Panc1 (cell line): ENCODE results near the gene SEC14L5. TPM values are rescaled to one million over a fixed set of nuclear protein-coding genes. Genes with fewer than 3 reads are reported as not detected.

Experiments used
- ATAC-seq: fragments of 200-7000 bp; cut with Tn5 transposase; 2 replicates; pipeline ENCODE4 v1.9.1; 2020; ENCODE audit warnings: mild to moderate bottlenecking, moderate library complexity
- BruUV-seq: library from RNA; stranded (reverse); fragments of 400-500 nt; replicated peaks from 2 replicates; lab custom pipeline; 2021; lab: Mats Ljungman, UMichigan
- CTCF ChIA-PET: fragments of 300-600 bp; sonication (Branson Sonifier 250); formaldehyde crosslinking; loops from one replicate; lab custom pipeline; 2022; ENCODE audit warnings: antibody characterized with exemption; lab: Charles Lee
- POLR2A ChIA-PET: fragments of 300-600 bp; sonication (Branson Sonifier 250); formaldehyde crosslinking; loops from one replicate; lab custom pipeline; 2022; ENCODE audit warnings: antibody characterized with exemption; lab: Charles Lee
- DNase-seq: peaks from one replicate; pipeline ENCODE4 v3.0.0-alpha.2; 2010; ENCODE audit warnings: low read depth, low spot score
- H3K27ac ChIP-seq: 2 replicates; pipeline ENCODE4 v1.5.1; 2011; ENCODE audit warnings: mild to moderate bottlenecking, low read length, inconsistent platforms
- H3K27me3 ChIP-seq: fragments of 200-500 bp; sonication (Bioruptor generic); 2 replicates; pipeline ENCODE4 v1.6.0; 2014; ENCODE audit warnings: low read length, inconsistent platforms; ENCODE audit not compliant: control insufficient read depth, insufficient read depth
- H3K36me3 ChIP-seq: fragments of 200-500 bp; sonication (Bioruptor generic); 2 replicates; pipeline ENCODE4 v1.5.1; 2014; ENCODE audit warnings: inconsistent platforms, mild to moderate bottlenecking, low read length, moderate library complexity; ENCODE audit not compliant: control insufficient read depth, insufficient read depth
- H3K4me1 ChIP-seq: 2 replicates; pipeline ENCODE4 v1.5.1; 2011; ENCODE audit warnings: inconsistent platforms, mild to moderate bottlenecking, low read length, moderate library complexity; ENCODE audit not compliant: control insufficient read depth, insufficient read depth
- H3K4me3 ChIP-seq, 2 experiments: 2 replicates each; pipeline ENCODE4 v1.5.1; 2011 to 2012; ENCODE audit warnings: low read depth in 2 of 2, low read length in 2 of 2, mild to moderate bottlenecking in 2 of 2, inconsistent platforms in 1 of 2, moderate library complexity in 1 of 2
- H3K9me3 ChIP-seq: fragments of 200-500 bp; sonication (Bioruptor generic); 2 replicates; pipeline ENCODE4 v1.5.1; 2014; ENCODE audit warnings: low read depth, mild to moderate bottlenecking, inconsistent platforms, low read length, moderate library complexity; ENCODE audit not compliant: control insufficient read depth, insufficient read depth
- POLR2AphosphoS5 ChIP-seq: IDR thresholded peaks from 2 replicates; pipeline ENCODE4 v1.6.1; 2012; ENCODE audit warnings: mild to moderate bottlenecking, low read depth, low read length, moderate library complexity
- SIN3A ChIP-seq: IDR thresholded peaks from 2 replicates; pipeline ENCODE4 v1.6.1; 2012; ENCODE audit warnings: low read depth, mild to moderate bottlenecking, low read length, moderate library complexity, borderline replicate concordance; ENCODE audit not compliant: insufficient read depth
- TCF7L2 ChIP-seq: IDR thresholded peaks from 2 replicates; pipeline ENCODE4 v1.6.1; 2011; ENCODE audit warnings: mild to moderate bottlenecking, low read depth, low read length, inconsistent platforms
- in situ Hi-C: cut with HindIII; loops from 2 replicates; pipeline ENCODE4 v1.10.0; 2016; ENCODE audit warnings: low sequenced_read_pairs, low pct_unique_long_range_greater_than_20kb
- intact Hi-C: fragments of 100-400 bp; cut with micrococcal nuclease; formaldehyde crosslinking; loops from one replicate; pipeline ENCODE4 v1.10.0; 2022; ENCODE audit not compliant: unreplicated experiment
- total RNA-seq: library from RNA; stranded (reverse); gene quantifications from one replicate; pipeline ENCODE4 v1.2.1, GENCODE V29; 2021; ENCODE audit not compliant: unreplicated experiment
- TF ChIP-seq, protein P1 (sequence below), 2 experiments: IDR thresholded peaks; 2 replicates each; pipeline ENCODE4 v1.6.1; 2011 to 2012; ENCODE audit warnings: low read depth in 2 of 2, control low read depth in 1 of 2, low read length in 1 of 2, mild to moderate bottlenecking in 1 of 2, moderate library complexity in 1 of 2; ENCODE audit not compliant: insufficient read depth in 1 of 2
- TF ChIP-seq, protein P2 (sequence below): fragments of 450-650 bp; IDR thresholded peaks from 2 replicates; pipeline ENCODE4 v1.5.1; 2017; ENCODE audit warnings: mild to moderate bottlenecking

The SEC14L5 gene
- total RNA-seq, 1 experiment from 2014 or later: 0.26 TPM

GRCh38 chr16:5003211-5003610 is 45.1 kb downstream of the SEC14L5 start:
- DNase-seq: no peak
- no peak for TF ChIP-seq SIN3A
- TF ChIP-seq POLR2AphosphoS5: no peak
- TF ChIP-seq, protein P1, sequence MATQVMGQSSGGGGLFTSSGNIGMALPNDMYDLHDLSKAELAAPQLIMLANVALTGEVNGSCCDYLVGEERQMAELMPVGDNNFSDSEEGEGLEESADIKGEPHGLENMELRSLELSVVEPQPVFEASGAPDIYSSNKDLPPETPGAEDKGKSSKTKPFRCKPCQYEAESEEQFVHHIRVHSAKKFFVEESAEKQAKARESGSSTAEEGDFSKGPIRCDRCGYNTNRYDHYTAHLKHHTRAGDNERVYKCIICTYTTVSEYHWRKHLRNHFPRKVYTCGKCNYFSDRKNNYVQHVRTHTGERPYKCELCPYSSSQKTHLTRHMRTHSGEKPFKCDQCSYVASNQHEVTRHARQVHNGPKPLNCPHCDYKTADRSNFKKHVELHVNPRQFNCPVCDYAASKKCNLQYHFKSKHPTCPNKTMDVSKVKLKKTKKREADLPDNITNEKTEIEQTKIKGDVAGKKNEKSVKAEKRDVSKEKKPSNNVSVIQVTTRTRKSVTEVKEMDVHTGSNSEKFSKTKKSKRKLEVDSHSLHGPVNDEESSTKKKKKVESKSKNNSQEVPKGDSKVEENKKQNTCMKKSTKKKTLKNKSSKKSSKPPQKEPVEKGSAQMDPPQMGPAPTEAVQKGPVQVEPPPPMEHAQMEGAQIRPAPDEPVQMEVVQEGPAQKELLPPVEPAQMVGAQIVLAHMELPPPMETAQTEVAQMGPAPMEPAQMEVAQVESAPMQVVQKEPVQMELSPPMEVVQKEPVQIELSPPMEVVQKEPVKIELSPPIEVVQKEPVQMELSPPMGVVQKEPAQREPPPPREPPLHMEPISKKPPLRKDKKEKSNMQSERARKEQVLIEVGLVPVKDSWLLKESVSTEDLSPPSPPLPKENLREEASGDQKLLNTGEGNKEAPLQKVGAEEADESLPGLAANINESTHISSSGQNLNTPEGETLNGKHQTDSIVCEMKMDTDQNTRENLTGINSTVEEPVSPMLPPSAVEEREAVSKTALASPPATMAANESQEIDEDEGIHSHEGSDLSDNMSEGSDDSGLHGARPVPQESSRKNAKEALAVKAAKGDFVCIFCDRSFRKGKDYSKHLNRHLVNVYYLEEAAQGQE (IDR thresholded peaks at IDR 0.05; ENCODE audit: insufficient read depth in 1 of 2, low read depth in 2 of 2, low read length in 1 of 2): no peak
- no peak for TF ChIP-seq TCF7L2
- TF ChIP-seq, protein P2, sequence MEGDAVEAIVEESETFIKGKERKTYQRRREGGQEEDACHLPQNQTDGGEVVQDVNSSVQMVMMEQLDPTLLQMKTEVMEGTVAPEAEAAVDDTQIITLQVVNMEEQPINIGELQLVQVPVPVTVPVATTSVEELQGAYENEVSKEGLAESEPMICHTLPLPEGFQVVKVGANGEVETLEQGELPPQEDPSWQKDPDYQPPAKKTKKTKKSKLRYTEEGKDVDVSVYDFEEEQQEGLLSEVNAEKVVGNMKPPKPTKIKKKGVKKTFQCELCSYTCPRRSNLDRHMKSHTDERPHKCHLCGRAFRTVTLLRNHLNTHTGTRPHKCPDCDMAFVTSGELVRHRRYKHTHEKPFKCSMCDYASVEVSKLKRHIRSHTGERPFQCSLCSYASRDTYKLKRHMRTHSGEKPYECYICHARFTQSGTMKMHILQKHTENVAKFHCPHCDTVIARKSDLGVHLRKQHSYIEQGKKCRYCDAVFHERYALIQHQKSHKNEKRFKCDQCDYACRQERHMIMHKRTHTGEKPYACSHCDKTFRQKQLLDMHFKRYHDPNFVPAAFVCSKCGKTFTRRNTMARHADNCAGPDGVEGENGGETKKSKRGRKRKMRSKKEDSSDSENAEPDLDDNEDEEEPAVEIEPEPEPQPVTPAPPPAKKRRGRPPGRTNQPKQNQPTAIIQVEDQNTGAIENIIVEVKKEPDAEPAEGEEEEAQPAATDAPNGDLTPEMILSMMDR: no peak
- POLR2A ChIA-PET: no interaction called here
- no peaks in the 10 kb centered on the region for H3K4me1 ChIP-seq
- no peak overlapping the region for H3K4me3 ChIP-seq
- CTCF ChIA-PET: no interaction called here
- no peak overlapping the region for H3K27ac ChIP-seq
- intact Hi-C loops: no loop called here
- in situ Hi-C loops: no loop called here
- H3K27me3 ChIP-seq: no peaks in the 10 kb centered on the region
- BruUV-seq: no TSS peak
- ATAC-seq: no peak
- H3K36me3 ChIP-seq: no peaks in the 10 kb centered on the region
- no peaks in the 10 kb centered on the region for H3K9me3 ChIP-seq

GRCh38 chr16:5003828-5004227 is 45.7 kb downstream of the SEC14L5 start:
- no TSS peak for BruUV-seq

More at GRCh38 chr16:5003828-5004227, 45.7 kb downstream of the SEC14L5 start:
- H3K36me3 ChIP-seq: no peaks in the 10 kb centered on the region
- CTCF ChIA-PET: interaction anchor here (0.8 kb wide), 1 partner anchor 87 kb away, joined by 3 read pairs; no protein-coding TSS in a partner anchor
- TF ChIP-seq POLR2AphosphoS5: no peak
- TF ChIP-seq, protein P2: no peak
- TF ChIP-seq, protein P1 (IDR thresholded peaks at IDR 0.05; ENCODE audit: insufficient read depth in 1 of 2, low read depth in 2 of 2, low read length in 1 of 2): no peak
- TF ChIP-seq TCF7L2: no peak
- TF ChIP-seq SIN3A: no peak
- H3K9me3 ChIP-seq: no peaks in the 10 kb centered on the region
- no peak for DNase-seq
- no peaks in the 10 kb centered on the region for H3K27me3 ChIP-seq
- POLR2A ChIA-PET: no interaction called here
- in situ Hi-C loops: no loop called here
- H3K4me3 ChIP-seq: no peak overlapping the region
- no peak overlapping the region for H3K27ac ChIP-seq
- intact Hi-C loops: no loop called here
- no peak for ATAC-seq
- no peaks in the 10 kb centered on the region for H3K4me1 ChIP-seq
